ENCODE results near the gene VIM.

VIM gene

GRCh38 chr10:17200912-17201793 is 26.9 kb upstream of the VIM start, which contains the start of gene TRDMT1 (continued):
- TF ChIP-seq, protein P1, sequence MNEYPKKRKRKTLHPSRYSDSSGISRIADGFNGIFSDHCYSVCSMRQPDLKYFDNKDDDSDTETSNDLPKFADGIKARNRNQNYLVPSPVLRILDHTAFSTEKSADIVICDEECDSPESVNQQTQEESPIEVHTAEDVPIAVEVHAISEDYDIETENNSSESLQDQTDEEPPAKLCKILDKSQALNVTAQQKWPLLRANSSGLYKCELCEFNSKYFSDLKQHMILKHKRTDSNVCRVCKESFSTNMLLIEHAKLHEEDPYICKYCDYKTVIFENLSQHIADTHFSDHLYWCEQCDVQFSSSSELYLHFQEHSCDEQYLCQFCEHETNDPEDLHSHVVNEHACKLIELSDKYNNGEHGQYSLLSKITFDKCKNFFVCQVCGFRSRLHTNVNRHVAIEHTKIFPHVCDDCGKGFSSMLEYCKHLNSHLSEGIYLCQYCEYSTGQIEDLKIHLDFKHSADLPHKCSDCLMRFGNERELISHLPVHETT (tag by site-specific recombination; IDR thresholded peaks at IDR 0.05): peak; percentile 96
- TF ChIP-seq, protein P2, sequence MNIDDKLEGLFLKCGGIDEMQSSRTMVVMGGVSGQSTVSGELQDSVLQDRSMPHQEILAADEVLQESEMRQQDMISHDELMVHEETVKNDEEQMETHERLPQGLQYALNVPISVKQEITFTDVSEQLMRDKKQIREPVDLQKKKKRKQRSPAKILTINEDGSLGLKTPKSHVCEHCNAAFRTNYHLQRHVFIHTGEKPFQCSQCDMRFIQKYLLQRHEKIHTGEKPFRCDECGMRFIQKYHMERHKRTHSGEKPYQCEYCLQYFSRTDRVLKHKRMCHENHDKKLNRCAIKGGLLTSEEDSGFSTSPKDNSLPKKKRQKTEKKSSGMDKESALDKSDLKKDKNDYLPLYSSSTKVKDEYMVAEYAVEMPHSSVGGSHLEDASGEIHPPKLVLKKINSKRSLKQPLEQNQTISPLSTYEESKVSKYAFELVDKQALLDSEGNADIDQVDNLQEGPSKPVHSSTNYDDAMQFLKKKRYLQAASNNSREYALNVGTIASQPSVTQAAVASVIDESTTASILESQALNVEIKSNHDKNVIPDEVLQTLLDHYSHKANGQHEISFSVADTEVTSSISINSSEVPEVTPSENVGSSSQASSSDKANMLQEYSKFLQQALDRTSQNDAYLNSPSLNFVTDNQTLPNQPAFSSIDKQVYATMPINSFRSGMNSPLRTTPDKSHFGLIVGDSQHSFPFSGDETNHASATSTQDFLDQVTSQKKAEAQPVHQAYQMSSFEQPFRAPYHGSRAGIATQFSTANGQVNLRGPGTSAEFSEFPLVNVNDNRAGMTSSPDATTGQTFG (tag by site-specific recombination; IDR thresholded peaks at IDR 0.05; ENCODE audit: borderline replicate concordance): no peak
- TF ChIP-seq ZFP3 (tag by site-specific recombination; IDR thresholded peaks at IDR 0.05; ENCODE audit: low read depth) (no peak), ZBTB17 (tag by site-specific recombination; IDR thresholded peaks at IDR 0.05) (peak; percentile 88), ZSCAN23 (tag by site-specific recombination; IDR thresholded peaks at IDR 0.05) (peak; percentile 85; the same call in 1 of the 2 replicates), ZNF837 (tag by site-specific recombination; IDR thresholded peaks at IDR 0.05) (no peak), ZSCAN18 (tag by site-specific recombination; IDR thresholded peaks at IDR 0.05) (0 out of 2 replicates have a peak, but pooled peaks have one; percentile 74), ZNF521 (tag by site-specific recombination; IDR thresholded peaks at IDR 0.05) (no peak), ZNF221 (tag by site-specific recombination; IDR thresholded peaks at IDR 0.05; ENCODE audit: borderline replicate concordance) (no peak), ZNF510 (tag by site-specific recombination; IDR thresholded peaks at IDR 0.05; ENCODE audit: insufficient replicate concordance) (no peak), ZNF558 (tag by site-specific recombination; IDR thresholded peaks at IDR 0.05) (no peak), REPIN1 (tag by site-specific recombination; IDR thresholded peaks at IDR 0.05; ENCODE audit: low read depth) (peak; percentile 89; the same call in 1 of the 2 replicates), ZNF658 (tag by site-specific recombination; IDR thresholded peaks at IDR 0.05) (no peak), ZNF146 (tag by site-specific recombination; IDR thresholded peaks at IDR 0.05) (peak; percentile 49), ZNF830 (tag by site-specific recombination; IDR thresholded peaks at IDR 0.05; ENCODE audit: low read depth) (no peak), ZNF623 (tag by site-specific recombination; IDR thresholded peaks at IDR 0.05) (peak; percentile 40; the same call in 1 of the 2 replicates), ZNF169 (tag by site-specific recombination; IDR thresholded peaks at IDR 0.05) (no peak), FEZF1 (tag by site-specific recombination; IDR thresholded peaks at IDR 0.05) (peak; percentile 34), ZNF645 (tag by site-specific recombination; IDR thresholded peaks at IDR 0.05) (peak; percentile 83), ZNF155 (tag by site-specific recombination; IDR thresholded peaks at IDR 0.05) (no peak), MYNN (tag by site-specific recombination; IDR thresholded peaks at IDR 0.05; ENCODE audit: borderline replicate concordance) (no peak; the same call in 1 of the 2 replicates), ZBTB20 (tag by site-specific recombination; IDR thresholded peaks at IDR 0.05) (peak; percentile 94), ZNF629 (tag by site-specific recombination; IDR thresholded peaks at IDR 0.05) (peak; percentile 85), ZNF140 (tag by site-specific recombination; IDR thresholded peaks at IDR 0.05) (no peak), ZNF530 (tag by site-specific recombination; IDR thresholded peaks at IDR 0.05; ENCODE audit: low read depth) (no peak), ZNF501 (tag by site-specific recombination; IDR thresholded peaks at IDR 0.05) (peak; percentile 98), ATF2 (tag by site-specific recombination; IDR thresholded peaks at IDR 0.05; ENCODE audit: low read depth) (no peak), ZNF311 (tag by site-specific recombination; IDR thresholded peaks at IDR 0.05; ENCODE audit: borderline replicate concordance) (no peak), ZNF138 (tag by site-specific recombination; IDR thresholded peaks at IDR 0.05; ENCODE audit: borderline replicate concordance) (no peak), ZNF785 (tag by site-specific recombination; IDR thresholded peaks at IDR 0.05) (peak; percentile 89)
- TF ChIP-seq, protein P3, sequence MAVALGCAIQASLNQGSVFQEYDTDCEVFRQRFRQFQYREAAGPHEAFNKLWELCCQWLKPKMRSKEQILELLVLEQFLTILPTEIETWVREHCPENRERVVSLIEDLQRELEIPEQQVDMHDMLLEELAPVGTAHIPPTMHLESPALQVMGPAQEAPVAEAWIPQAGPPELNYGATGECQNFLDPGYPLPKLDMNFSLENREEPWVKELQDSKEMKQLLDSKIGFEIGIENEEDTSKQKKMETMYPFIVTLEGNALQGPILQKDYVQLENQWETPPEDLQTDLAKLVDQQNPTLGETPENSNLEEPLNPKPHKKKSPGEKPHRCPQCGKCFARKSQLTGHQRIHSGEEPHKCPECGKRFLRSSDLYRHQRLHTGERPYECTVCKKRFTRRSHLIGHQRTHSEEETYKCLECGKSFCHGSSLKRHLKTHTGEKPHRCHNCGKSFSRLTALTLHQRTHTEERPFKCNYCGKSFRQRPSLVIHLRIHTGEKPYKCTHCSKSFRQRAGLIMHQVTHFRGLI (tag by site-specific recombination; IDR thresholded peaks at IDR 0.05): peak; percentile 86

All from HEK293 (cell line).